Activated naive CD8-positive, alpha-beta T cell (primary cell): ENCODE data around the gene SNX24.

Experiments used
- H3K27ac Mint-ChIP-seq: one replicate; pipeline ENCODE4 v1.8.0; 2021; ENCODE audit warnings: mixed read lengths
- H3K27me3 Mint-ChIP-seq: one replicate; pipeline ENCODE4 v1.8.0; 2021; ENCODE audit warnings: mixed read lengths
- H3K36me3 Mint-ChIP-seq: one replicate; pipeline ENCODE4 v1.8.0; 2021; ENCODE audit warnings: mixed read lengths
- H3K4me1 Mint-ChIP-seq: one replicate; pipeline ENCODE4 v1.8.0; 2021; ENCODE audit warnings: low read depth, mixed read lengths
- H3K4me3 Mint-ChIP-seq: one replicate; pipeline ENCODE4 v1.8.0; 2021; ENCODE audit warnings: mild to moderate bottlenecking, mixed read lengths
- H3K9me3 Mint-ChIP-seq: one replicate; pipeline ENCODE4 v1.8.0; 2021; ENCODE audit warnings: low read depth, mixed read lengths

The SNX24 gene, protein sequence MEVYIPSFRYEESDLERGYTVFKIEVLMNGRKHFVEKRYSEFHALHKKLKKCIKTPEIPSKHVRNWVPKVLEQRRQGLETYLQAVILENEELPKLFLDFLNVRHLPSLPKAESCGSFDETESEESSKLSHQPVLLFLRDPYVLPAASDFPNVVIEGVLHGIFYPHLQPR

DNA sequence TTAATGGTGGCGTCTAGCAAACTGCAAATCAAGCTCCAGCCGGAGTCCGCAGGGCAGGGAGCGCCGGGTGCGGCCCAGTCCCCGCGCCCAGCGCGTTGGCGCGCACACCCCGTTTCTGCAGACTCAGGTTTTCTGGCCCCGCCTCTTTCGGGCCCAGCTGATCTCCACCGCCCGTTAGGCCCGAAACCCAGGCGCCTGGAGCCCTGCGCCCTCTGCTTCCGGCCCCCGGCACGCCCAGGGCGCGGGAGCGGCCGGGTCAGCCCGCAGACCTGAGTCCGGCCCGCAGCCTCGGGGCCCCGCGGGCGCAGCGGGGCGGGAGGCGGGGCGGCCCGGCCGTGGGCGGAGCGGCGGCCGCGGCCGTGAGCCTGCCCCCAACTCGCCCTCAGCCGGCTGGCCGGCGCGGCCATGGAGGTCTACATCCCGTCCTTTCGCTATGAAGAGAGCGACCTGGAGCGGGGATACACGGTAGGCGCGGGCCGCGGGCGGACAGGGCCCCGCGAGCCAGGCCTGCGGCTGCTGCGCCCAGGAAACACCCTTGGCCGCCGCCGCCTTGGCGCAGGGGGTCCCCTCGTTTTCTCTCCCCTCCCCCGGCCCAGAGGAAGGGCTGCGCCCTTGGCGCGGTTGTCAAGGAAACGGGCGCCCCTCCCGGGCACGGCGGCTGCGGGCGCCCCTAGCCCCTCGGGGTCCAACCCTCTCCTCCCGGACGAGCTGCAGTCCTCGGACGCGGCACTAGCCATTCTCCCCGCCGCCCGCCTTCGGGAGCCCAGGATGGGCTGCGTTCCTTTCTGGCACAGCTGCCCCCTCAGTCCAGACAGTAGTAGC lies at the start of gene SNX24:
SNX24 (plus strand) TSS at position 385 of the 822 bp plus-strand sequence; CDS start at position 406, 21 bp downstream.
- peaks cover 5% of the 10 kb centered on the region for H3K27me3 Mint-ChIP-seq
- peak within 1 kb of the TSS; percentile 59 for H3K27ac Mint-ChIP-seq
- H3K4me3 Mint-ChIP-seq, result peak within 1 kb of the TSS; percentile 89
- no peaks in the 10 kb centered on the region for H3K36me3 Mint-ChIP-seq
- H3K9me3 Mint-ChIP-seq, result no peaks in the 10 kb centered on the region
- H3K4me1 Mint-ChIP-seq, result peaks cover 20% of the 10 kb centered on the region

DNA sequence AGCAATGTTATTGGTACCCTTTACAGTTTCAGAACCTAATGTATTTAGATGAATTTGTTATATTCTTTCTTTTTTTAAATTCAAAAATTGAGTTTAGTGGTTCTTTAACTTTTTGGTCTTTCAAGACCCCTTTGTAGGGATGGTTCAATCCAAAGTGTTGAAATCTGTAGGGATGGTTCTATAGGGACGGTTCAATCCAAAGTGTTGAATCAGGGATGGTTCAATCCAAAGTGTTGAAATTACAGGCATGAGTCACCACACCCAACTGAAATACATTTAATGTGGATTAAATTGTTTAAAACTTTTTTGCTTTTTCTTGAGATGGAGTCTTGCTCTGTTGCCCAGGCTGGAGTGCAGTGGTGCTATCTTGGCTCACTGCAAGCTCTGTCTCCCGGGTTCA lies 39.9 kb upstream of the SNX24 start:
- Mint-ChIP-seq H3K9me3 (no peaks in the 10 kb centered on the region), H3K4me1 (no peaks in the 10 kb centered on the region), H3K4me3 (no peak overlapping the region), H3K27me3 (no peaks in the 10 kb centered on the region), H3K27ac (no peak overlapping the region), H3K36me3 (peaks cover 22% of the 10 kb centered on the region)

DNA sequence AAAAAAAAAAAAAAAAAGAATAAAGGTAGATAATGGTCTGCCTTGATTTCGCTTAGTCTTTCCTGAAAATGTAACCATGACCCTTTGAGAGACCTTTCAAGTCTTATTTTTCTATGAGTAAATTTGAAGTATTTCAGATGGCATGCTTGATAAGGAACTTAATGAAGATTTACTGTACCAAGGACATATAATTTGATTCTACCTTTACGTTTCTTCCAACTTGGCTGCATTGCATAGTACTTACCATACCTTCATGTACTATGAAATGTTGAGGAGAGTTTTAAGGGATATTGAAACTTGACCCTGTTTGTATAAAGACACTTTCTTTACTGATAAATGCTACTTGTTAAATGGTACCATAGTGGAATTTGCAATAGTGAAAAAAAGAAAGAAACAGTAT lies 35.0 kb upstream of the SNX24 start:
- no peak overlapping the region for H3K4me3 Mint-ChIP-seq
- H3K27me3 Mint-ChIP-seq, result no peaks in the 10 kb centered on the region
- no peaks in the 10 kb centered on the region for H3K9me3 Mint-ChIP-seq
- peaks cover 18% of the 10 kb centered on the region for H3K36me3 Mint-ChIP-seq
- H3K27ac Mint-ChIP-seq, result no peak overlapping the region
- no peaks in the 10 kb centered on the region for H3K4me1 Mint-ChIP-seq

GRCh38 chr5:122815218-122815767 lies 30.1 kb upstream of the SNX24 start:
- Mint-ChIP-seq H3K27me3 (no peaks in the 10 kb centered on the region), H3K27ac (no peak overlapping the region), H3K9me3 (no peaks in the 10 kb centered on the region), H3K4me1 (no peaks in the 10 kb centered on the region), H3K36me3 (peaks cover 11% of the 10 kb centered on the region), H3K4me3 (no peak overlapping the region)

- Mint-ChIP-seq H3K4me3 (no peak overlapping the region), H3K4me1 (no peaks in the 10 kb centered on the region), H3K9me3 (no peaks in the 10 kb centered on the region), H3K36me3 (peaks cover 6% of the 10 kb centered on the region), H3K27me3 (no peaks in the 10 kb centered on the region), H3K27ac (no peak overlapping the region)
These were observed 28.7 kb upstream of the SNX24 start for GRCh38 chr5:122816756-122817155.

GRCh38 chr5:122831984-122832383 lies 13.4 kb upstream of the SNX24 start:
- Mint-ChIP-seq H3K27me3 (no peaks in the 10 kb centered on the region), H3K4me3 (no peak overlapping the region), H3K4me1 (no peaks in the 10 kb centered on the region), H3K36me3 (peaks cover 6% of the 10 kb centered on the region), H3K27ac (no peak overlapping the region), H3K9me3 (no peaks in the 10 kb centered on the region)

- Mint-ChIP-seq H3K27ac (no peak overlapping the region), H3K36me3 (no peaks in the 10 kb centered on the region), H3K27me3 (peaks cover 3% of the 10 kb centered on the region), H3K9me3 (no peaks in the 10 kb centered on the region), H3K4me3 (no peak overlapping the region), H3K4me1 (no peaks in the 10 kb centered on the region)
These were observed 9.7 kb upstream of the SNX24 start for GRCh38 chr5:122835681-122836080.

GRCh38 chr5:122836947-122837346 lies 8.5 kb upstream of the SNX24 start:
- Mint-ChIP-seq H3K27ac (no peak overlapping the region), H3K27me3 (peaks cover 4% of the 10 kb centered on the region), H3K9me3 (no peaks in the 10 kb centered on the region), H3K4me3 (no peak overlapping the region), H3K4me1 (no peaks in the 10 kb centered on the region), H3K36me3 (no peaks in the 10 kb centered on the region)

DNA sequence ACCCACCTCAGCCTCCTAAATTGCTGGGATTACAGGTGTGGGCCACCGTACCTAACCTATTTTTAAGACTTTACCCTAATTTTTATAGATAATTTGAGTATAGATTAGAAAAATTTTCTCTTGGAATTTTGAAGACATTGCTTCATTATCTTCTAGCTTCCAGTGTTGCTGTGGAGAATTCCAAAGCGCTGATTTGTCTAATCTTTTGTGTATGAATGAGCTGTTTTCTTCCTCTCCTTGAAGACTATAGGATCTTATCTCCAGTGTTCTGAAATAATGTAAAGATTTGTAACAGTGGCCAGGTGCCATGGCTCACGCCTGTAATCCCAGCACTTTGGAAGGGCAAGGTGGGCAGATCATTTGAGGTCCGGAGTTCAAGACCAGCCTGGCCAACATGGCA lies 5.7 kb upstream of the SNX24 start:
- no peak overlapping the region for H3K4me3 Mint-ChIP-seq
- peaks cover 11% of the 10 kb centered on the region for H3K4me1 Mint-ChIP-seq
- no peak overlapping the region for H3K27ac Mint-ChIP-seq
- no peaks in the 10 kb centered on the region for H3K9me3 Mint-ChIP-seq
- H3K36me3 Mint-ChIP-seq, result no peaks in the 10 kb centered on the region
- peaks cover 7% of the 10 kb centered on the region for H3K27me3 Mint-ChIP-seq

GRCh38 chr5:122842016-122842580 lies 3.3 kb upstream of the SNX24 start:
- no peak overlapping the region for H3K27ac Mint-ChIP-seq
- H3K4me1 Mint-ChIP-seq, result peaks cover 20% of the 10 kb centered on the region
- H3K4me3 Mint-ChIP-seq, result no peak overlapping the region
- H3K36me3 Mint-ChIP-seq, result no peaks in the 10 kb centered on the region
- H3K9me3 Mint-ChIP-seq, result no peaks in the 10 kb centered on the region
- H3K27me3 Mint-ChIP-seq, result peaks cover 7% of the 10 kb centered on the region

- Mint-ChIP-seq H3K4me1 (peaks cover 20% of the 10 kb centered on the region), H3K27ac (no peak overlapping the region), H3K4me3 (peak overlapping the region; percentile 89)
These were observed 1.1 kb upstream of the SNX24 start for GRCh38 chr5:122844136-122844909.

GRCh38 chr5:122844910-122845228 lies 544 bp upstream of the SNX24 start:
- Mint-ChIP-seq H3K36me3 (no peaks in the 10 kb centered on the region), H3K4me1 (peaks cover 20% of the 10 kb centered on the region), H3K9me3 (no peaks in the 10 kb centered on the region), H3K27ac (peak overlapping the region; percentile 59), H3K27me3 (peaks cover 7% of the 10 kb centered on the region), H3K4me3 (peak overlapping the region; percentile 89)

More at GRCh38 chr5:122844136-122844909, 1.1 kb upstream of the SNX24 start:
- Mint-ChIP-seq H3K27me3 (peaks cover 7% of the 10 kb centered on the region), H3K36me3 (no peaks in the 10 kb centered on the region), H3K9me3 (no peaks in the 10 kb centered on the region)

DNA sequence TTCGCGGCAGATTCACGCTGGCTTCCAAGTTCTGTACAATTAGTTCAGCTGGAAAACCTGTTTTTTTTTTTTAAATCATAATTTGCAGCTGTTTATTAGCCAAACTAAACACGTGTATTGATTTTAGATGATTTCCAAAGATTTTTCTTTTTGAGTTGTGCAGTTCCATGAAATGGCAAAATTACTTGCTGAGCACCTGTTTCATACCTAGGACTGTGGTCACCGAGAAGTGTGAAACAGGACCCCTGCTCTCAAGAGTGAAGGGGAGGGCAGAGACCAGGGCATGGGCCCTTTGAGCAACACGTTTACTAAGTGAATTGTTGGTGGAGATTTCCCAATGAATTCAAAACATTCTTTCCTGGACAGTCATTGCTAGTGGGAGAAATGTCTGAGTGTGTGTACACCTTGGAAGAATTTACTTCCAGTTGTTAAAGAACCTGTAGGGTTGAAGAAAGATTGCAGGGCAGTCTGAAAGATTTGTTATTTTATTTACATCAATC lies 688 bp downstream of the SNX24 start:
- Mint-ChIP-seq H3K27me3 (peaks cover 3% of the 10 kb centered on the region), H3K36me3 (no peaks in the 10 kb centered on the region), H3K9me3 (no peaks in the 10 kb centered on the region), H3K27ac (peak overlapping the region; percentile 16), H3K4me3 (peak overlapping the region; percentile 77), H3K4me1 (peaks cover 20% of the 10 kb centered on the region)

DNA sequence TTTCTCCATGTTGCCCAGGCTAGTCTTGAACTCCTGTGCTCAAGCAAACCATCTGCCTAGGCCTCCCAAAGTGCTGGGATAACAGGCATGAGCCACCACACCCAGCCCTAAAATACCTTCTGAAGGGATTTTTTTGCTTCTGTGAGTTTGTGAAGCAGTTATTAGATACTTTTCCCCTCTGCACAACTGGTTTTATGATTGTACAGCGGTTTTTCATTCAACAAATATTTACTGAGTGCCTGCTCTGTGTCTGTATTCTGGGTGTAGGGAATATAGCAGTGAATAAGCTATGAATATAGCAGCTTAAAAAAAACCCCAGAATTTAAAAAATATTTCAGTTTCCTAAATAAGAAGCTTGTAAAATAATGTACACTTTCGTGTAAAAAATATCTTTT lies 2.3 kb downstream of the SNX24 start:
- no peaks in the 10 kb centered on the region for H3K36me3 Mint-ChIP-seq
- no peaks in the 10 kb centered on the region for H3K27me3 Mint-ChIP-seq
- H3K4me3 Mint-ChIP-seq, result no peak overlapping the region
- H3K27ac Mint-ChIP-seq, result no peak overlapping the region
- no peaks in the 10 kb centered on the region for H3K9me3 Mint-ChIP-seq
- peaks cover 20% of the 10 kb centered on the region for H3K4me1 Mint-ChIP-seq
